HepG2 (cell line): ENCODE data around the gene NNMT.

Source experiments
- CBX5 ChIP-seq: sonication (generic); formaldehyde crosslinking; IDR thresholded peaks from 2 replicates; pipeline ENCODE4 v1.4.0; 2020; ENCODE audit warnings: missing genetic modification reagents, borderline replicate concordance
- MYPOP ChIP-seq: sonication (generic); formaldehyde crosslinking; IDR thresholded peaks from 2 replicates; pipeline ENCODE4 v1.8.1; 2023; ENCODE audit warnings: mild to moderate bottlenecking, moderate library complexity, missing genetic modification reagents
- PCBP2 ChIP-seq: fragments of 200-400 bp; formaldehyde crosslinking; optimal IDR thresholded peaks from 2 replicates; pipeline ENCODE3; 2018; ENCODE audit warnings: low read length, low read depth; ENCODE audit not compliant: poor library complexity, severe bottlenecking
- POLR2AphosphoS5 ChIP-seq: IDR thresholded peaks from 2 replicates; pipeline ENCODE4 v1.6.1; 2012; ENCODE audit warnings: low read depth, low read length
- RBM39 ChIP-seq: fragments of 200-400 bp; formaldehyde crosslinking; IDR thresholded peaks from one replicate; pipeline ENCODE4 v1.6.1; 2018; ENCODE audit warnings: antibody characterized with exemption, mild to moderate bottlenecking, low read depth, low read length; ENCODE audit not compliant: poor library complexity, severe bottlenecking
- RFX5 ChIP-seq: IDR thresholded peaks from 2 replicates; pipeline ENCODE4 v1.6.1; 2011; ENCODE audit warnings: low read depth, low read length, improper control_type of control experiment
- ZNF605 ChIP-seq: sonication (generic); formaldehyde crosslinking; IDR thresholded peaks from 2 replicates; pipeline ENCODE4 v1.8.0; 2022; ENCODE audit warnings: mild to moderate bottlenecking, missing genetic modification reagents
- TF ChIP-seq, protein P1 (sequence below): sonication (generic); formaldehyde crosslinking; IDR thresholded peaks from 2 replicates; pipeline ENCODE4 v1.5.0; 2020; ENCODE audit warnings: mild to moderate bottlenecking, missing genetic modification reagents, moderate library complexity
- TF ChIP-seq, protein P2 (sequence below): sonication (generic); formaldehyde crosslinking; IDR thresholded peaks from 2 replicates; pipeline ENCODE4 v1.4.0; 2020; ENCODE audit warnings: missing genetic modification reagents, low read depth, mild to moderate bottlenecking, borderline replicate concordance

- no peak for TF ChIP-seq PCBP2
- TF ChIP-seq ZNF605 (CRISPR knock-in tag) = no peak
- TF ChIP-seq RFX5 = no peak
- TF ChIP-seq RBM39 = no peak
- no peak for TF ChIP-seq POLR2AphosphoS5
- TF ChIP-seq CBX5 (CRISPR knock-in tag) = no peak
- TF ChIP-seq, protein P1, sequence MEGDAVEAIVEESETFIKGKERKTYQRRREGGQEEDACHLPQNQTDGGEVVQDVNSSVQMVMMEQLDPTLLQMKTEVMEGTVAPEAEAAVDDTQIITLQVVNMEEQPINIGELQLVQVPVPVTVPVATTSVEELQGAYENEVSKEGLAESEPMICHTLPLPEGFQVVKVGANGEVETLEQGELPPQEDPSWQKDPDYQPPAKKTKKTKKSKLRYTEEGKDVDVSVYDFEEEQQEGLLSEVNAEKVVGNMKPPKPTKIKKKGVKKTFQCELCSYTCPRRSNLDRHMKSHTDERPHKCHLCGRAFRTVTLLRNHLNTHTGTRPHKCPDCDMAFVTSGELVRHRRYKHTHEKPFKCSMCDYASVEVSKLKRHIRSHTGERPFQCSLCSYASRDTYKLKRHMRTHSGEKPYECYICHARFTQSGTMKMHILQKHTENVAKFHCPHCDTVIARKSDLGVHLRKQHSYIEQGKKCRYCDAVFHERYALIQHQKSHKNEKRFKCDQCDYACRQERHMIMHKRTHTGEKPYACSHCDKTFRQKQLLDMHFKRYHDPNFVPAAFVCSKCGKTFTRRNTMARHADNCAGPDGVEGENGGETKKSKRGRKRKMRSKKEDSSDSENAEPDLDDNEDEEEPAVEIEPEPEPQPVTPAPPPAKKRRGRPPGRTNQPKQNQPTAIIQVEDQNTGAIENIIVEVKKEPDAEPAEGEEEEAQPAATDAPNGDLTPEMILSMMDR (CRISPR knock-in tag) = no peak
- TF ChIP-seq, protein P2, sequence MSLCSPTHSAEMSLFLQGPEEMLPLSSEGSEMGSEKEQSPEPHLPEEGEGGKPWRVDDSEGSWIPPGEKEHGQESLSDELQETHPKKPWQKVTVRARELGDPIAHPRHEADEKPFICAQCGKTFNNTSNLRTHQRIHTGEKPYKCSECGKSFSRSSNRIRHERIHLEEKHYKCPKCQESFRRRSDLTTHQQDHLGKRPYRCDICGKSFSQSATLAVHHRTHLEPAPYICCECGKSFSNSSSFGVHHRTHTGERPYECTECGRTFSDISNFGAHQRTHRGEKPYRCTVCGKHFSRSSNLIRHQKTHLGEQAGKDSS (CRISPR knock-in tag) = no peak
- TF ChIP-seq MYPOP (CRISPR knock-in tag) = no peak
Measured at GRCh38 chr11:114260077-114260476, 36.1 kb upstream of the NNMT start.
